Measurements from ENCODE around the gene RBMY1D.
"Not testable (repeated sequence)": the region's sequence is repeated elsewhere in the genome, so short reads cannot be mapped to it uniquely, and the experiment has no call there.

Gene RBMY1D

DNA sequence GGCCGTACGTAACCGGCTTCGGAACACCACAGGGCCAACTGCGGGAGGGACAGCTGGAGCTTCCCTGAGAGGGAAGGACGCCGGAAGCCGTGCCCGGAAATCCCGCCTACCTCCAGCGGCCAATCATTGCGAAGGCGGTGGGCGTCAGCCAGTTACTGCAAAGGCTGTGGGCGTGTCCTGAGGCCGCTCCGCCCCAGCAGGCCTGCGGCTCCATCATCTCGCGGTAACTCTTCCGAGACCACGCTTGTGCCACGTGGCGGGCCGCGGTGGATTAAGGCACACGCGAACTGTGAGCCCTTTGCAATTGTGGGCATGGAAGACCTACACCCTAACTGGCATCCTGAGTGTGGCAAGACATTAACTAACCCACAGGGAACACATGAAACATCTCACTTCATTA lies at the start of gene RBMY1D:
Gene RBMY1D, minus strand, starts transcription at position 101 of the 400 bp plus-strand sequence. CDS start 2,013 bp downstream, outside the sequence.
- not testable (repeated sequence) for DNase-seq (ENCODE audit: low read depth in 2 of 2)

- not testable (repeated sequence) for DNase-seq (ENCODE audit: low read depth in 2 of 2)
Observed at GRCh38 chrY:21917932-21918331, 23.6 kb upstream of the RBMY1D start, which contains the start of gene RBMY1E. Gene RBMY1E, minus strand, starts transcription at chrY:21918032. Its CDS starts 1,978 bp downstream, at chrY:21916054.

DNA sequence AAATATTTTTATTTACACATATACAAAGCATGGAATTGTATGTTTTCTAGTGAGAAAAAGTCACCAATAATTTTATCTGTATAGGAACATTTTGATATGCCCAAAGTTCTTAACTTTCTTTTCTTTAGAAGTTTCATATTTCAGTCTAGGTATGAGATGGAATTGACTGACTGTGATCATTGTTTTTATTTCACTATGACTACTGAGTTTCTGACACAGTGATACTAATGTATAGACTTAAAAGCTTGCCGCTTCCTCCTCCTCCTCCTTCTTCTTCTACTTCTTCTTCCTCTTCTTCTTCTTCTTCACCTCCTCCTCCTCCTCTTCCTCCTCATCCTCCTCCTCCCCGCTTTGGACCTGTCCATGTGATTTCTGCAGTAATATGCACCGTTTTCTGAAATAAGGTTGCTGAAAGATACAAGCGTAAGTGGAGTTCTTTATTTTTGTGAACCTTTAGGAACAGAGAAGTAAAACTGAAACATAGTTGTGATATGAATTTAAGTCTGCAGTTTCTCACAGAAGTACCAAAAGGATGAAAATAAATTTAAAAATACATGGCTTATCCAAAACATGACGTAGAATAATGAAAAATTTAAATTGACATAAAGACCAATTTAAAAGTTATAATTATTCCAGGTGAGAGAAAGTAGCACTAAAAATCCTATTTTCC lies 24.8 kb downstream of the RBMY1D start:
- not testable (repeated sequence) for DNase-seq (ENCODE audit: low read depth in 2 of 2)

- no peak for DNase-seq (ENCODE audit: low read depth in 2 of 2)
Observed at GRCh38 chrY:21845481-21845880, 48.8 kb downstream of the RBMY1D start.

DNA sequence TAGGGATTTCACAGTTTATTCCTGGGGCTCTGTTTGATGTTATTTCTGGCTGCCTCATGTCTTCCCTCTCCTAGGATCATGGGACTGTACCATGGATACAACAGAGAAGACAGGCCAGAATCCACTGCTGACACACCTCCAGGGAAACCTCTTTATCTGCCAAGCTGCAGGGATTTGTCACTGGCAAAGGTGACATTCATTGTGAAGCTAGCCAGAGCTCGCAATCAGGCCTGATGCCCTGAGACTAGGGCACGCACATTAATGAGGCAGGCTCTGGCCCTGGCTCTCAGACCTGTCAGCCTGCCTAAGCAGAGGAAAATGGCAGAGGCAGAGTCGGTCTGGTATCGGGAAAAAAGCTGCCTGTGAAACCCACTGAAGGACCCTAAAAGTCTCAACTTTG lies 52.2 kb downstream of the RBMY1D start:
- no peak for DNase-seq (ENCODE audit: low read depth in 2 of 2)

DNA sequence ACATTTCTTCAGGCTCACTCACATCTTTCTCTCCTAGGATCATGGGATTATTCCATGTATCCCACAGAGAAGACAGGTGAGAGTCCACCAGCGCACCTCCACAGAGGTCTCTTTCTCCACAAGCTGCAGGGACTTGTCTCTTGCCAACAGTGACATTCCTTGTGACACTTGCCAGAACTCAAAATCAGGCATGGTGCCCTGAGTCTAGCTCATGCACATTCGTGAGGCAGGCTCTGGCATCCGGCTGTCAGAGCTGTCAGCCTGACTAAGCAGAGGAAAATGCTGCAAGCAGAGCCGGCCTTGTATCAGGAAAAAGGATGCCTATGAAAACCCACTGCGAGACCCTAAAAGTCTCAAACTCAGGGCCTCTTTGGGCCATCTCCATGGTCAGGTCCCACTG lies 54.8 kb downstream of the RBMY1D start:
- DNase-seq (ENCODE audit: low read depth in 2 of 2), result no peak

DNA sequence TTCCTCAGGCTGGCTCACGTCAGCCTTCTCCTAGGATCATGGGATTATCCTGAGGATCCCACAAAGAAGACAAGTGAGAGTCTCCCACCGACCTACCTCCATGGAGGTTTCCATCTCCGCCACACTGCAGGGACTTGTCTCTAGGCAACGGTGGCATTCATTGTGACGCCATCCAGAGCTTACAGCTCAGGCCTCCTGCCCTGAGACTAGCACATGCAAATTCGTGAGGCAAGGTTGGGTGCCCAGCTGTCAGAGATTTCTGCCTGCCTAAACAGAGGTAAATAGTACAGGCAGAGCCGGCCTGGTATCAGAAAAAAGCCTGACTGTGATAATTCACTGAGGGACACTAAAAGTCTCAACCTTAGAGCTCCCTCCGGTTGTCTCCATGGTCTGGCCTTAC lies 58.0 kb downstream of the RBMY1D start:
- no peak for DNase-seq (ENCODE audit: low read depth in 2 of 2)

DNA sequence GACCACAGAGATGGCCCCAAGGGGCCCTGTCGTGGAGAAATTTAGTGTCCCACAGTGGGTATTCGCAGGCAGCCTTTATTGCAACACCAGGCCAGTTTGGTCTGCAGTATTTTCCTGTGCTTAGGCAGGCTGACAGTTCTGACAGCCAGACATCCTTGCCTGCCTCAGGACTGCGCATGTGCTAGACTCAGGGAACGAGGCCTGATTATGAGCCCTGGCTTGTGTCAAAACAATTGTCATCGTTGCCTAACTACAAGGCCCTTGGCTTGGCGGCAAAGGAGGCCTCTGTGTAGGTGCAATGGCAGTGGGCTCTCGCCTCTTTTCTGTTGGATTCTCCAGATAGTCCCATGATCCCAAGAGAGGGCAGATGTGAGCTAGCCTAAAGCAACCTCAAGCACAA lies 59.3 kb downstream of the RBMY1D start:
- DNase-seq (ENCODE audit: low read depth in 2 of 2), result no peak
